NCI-H146 (cell line): ENCODE data around the gene MYO7A.
A peak's percentile ranks its signal among the peaks of the same experiment; 100 is the strongest.

Experiments used
- DNase-seq: peaks from one replicate; lab custom pipeline; 2025; lab: John Stamatoyannopoulos, UW

Gene MYO7A

DNA sequence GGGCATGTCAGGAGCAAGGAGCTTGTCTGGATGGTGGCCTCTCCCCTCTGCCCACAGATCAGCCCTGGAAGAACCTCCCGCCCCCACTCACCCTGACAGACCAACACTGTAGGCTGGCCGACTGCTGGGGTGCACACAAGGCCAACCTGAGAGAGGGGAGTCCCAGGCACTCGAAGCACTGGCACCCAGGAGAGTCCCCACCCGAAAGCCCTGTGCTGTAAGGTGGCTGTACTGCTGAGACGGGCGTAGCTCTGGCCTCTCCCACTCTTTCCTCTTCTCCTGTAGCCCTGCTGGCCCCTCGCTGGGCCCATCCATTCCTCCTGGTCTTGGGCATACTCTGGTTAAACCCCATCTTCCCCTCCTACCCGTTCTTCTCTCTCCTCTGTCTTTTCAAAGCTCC lies 39.7 kb downstream of the MYO7A start:
- no peak for DNase-seq

DNA sequence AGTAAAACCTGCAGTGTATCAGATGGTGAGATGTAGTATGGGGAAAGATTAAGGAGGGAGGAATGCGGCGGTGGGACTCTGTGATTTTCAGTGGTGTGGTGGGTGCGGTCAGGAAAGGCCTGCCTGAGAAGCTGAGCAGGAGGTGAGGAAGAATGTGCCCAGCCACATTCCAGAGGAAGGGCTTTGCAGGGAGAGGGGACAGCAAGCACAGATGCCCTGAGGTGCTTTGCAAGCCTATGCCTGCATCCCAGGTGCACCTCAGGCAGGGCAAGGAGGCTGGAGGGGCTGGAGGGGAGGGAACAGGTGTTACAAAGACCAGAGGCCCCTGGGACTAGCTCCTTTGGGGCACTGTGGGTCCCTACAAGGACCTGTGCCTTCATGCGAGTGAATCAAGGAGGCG lies 42.1 kb downstream of the MYO7A start:
- no peak for DNase-seq

DNA sequence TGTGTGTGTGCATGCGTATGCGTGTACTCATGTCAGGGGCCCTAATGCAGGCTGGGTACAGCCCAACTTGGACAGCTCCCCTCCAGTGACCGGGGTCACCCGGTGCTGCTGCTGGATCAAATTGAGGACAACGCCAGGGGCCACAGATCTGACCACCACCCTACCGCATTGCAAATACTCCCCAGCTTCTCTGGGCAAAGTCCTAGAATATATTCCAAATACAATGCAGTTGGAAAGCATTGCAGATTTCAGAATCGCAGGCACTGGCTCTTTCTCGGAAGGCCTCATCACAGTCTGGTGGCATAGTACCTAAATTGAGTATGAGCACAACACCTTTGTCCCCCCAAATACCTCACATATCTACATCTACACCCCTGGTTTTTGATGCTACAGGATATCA lies 43.2 kb downstream of the MYO7A start:
- DNase-seq, result no peak

DNA sequence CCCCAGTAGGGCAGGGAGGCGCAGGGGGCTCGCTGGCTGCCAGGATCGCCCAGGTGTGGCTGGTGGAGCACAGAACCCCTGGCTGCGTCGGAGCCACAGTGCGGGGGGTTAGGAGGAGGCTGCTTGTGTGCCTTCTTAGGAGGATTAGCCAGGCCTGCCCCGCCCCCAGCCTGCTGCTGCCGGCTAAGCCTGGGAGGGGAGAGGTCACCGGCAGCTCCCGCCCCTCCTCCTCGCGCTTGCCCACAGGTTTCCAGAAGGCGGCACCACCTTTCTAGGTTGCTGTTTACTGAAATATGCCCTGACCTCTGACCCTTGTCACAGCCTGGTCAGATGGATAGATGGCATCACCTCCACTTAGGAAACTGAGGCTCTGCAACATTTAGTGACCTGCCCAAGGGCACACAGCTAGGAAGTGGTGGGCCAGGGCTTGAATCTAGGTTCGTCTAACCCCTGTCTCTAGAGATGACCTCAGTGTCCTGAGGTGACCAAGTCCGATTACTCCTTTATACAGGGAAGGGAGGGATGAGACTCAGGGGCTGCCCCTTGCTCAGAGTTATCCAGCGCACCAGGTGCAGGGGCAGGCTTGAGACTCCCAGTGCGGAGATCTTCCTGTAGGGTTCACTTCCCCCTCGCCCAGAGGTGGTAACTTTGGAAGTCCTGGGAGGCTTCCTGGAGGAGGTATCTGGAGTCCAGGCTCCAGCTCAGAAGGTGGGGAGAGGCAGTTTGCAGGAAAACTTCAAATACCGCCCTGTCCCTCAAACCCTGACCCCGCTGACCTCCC lies 44.0 kb downstream of the MYO7A start:
- DNase-seq, result no peak

DNA sequence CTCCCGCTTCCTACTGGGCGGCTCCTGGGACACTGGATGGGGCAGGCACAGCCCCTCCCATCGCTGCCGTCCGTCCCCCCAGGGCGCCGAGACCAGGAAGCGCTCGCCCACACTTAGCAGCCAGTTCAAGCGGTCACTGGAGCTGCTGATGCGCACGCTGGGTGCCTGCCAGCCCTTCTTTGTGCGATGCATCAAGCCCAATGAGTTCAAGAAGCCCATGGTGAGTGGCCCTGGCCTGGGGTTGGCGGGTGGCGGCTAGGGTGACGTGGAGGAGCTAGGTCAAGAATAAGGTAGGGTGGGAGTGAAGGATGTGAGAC lies 44.6 kb downstream of the MYO7A start:
- DNase-seq, result no peak

DNA sequence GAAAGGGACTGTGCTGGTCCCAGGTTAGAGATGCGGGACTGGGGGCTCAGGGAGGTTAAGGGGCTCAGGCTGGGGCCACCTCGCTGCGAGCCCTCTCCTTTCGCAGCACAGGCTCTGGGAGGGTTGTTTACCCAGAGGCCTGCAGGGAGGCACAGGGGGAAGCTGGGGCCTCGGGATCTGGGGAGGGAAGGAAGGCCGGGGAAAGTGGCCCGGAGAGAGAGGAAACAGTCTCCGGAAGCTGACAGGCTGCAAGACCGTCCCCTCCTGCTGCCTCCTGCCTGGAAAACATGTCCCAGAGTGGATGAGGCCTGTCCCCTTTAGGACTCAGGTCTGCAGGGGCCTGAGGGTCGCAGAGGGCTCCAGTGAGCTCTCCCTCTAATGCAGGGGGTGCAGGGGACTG lies 45.4 kb downstream of the MYO7A start:
- DNase-seq, result no peak

DNA sequence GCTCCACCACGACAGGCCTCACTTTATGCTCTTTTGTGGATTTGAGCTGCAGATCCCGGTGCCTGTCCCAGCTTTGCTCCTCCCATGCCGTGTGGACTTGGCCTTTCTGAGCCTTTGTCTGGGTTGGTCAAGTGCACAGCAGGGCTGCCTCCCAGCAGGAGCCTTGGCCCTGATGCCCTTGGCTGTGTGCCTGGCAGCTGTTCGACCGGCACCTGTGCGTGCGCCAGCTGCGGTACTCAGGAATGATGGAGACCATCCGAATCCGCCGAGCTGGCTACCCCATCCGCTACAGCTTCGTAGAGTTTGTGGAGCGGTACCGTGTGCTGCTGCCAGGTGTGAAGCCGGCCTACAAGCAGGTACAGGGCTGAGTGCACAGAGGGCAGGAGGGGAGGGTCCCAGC lies 46.5 kb downstream of the MYO7A start:
- DNase-seq, result peak; percentile 88

DNA sequence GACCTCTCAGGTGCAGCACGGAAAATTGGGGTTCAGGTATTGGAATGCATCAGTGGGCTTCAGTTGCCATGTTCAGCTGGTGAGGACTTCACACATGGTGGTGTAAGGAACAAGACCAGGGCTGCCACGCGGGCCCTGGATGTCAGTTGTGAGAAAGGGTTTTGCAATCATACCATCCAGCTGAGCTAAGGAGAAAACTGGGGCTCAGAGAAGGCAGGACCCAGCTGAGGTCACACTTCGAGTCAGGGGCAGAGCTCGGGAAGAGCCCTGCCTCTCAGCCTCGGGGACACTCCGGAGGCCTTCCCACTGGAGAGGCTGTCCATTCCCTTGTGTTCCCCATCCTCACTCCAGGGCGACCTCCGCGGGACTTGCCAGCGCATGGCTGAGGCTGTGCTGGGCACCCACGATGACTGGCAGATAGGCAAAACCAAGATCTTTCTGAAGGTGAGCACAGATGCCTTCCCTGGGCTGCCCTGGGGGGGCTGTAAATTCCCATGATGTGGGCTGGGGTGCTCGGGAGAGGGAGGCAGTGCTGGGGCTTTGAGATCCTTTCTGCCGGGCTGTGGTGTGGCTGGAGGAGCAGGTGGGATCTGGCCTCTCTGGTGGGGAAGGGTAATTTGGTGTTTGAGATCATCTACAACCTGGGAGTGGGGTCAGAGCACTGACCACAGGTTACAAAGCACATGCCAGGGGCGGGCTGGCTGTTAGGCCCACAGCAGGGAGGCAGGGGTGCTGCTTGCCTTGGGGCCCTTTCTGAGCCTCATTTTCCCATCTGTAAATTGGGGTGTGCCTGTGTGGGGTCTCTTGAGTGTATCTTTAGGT lies 47.2 kb downstream of the MYO7A start:
- DNase-seq, result no peak

DNA sequence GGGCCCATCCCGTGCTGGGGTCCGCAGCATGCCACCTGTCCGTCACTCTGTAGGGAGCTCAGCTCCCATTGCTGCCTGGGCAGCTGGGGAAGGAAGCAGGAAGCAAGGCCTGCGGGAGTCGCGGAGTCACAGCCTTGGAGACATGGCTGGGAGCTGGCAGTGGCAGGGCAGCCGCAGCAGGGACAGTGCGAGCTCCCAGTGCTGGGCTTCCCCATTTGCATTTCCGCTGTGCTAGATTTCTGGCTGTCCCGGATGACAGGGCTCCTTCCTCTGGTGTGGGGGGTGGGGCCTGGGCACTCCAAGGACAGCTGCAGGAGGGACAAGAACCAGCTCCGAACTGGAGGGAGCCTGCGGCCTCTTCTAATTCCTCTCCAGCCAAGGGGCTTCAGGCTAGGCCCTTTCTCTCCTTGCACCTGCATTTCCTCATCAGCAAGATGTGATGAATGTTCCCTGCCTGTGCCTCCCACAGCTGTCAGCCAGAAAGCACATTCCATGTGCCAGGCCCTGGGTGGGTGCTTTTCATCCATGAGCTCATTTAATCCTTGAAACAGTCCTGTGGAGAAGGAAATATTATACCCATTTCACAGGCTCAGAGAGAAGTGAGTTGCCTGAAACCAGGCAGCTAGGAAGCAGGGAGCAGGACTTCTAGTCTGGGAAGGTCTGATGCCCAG lies 48.0 kb downstream of the MYO7A start:
- DNase-seq, result peak; percentile 13

DNA sequence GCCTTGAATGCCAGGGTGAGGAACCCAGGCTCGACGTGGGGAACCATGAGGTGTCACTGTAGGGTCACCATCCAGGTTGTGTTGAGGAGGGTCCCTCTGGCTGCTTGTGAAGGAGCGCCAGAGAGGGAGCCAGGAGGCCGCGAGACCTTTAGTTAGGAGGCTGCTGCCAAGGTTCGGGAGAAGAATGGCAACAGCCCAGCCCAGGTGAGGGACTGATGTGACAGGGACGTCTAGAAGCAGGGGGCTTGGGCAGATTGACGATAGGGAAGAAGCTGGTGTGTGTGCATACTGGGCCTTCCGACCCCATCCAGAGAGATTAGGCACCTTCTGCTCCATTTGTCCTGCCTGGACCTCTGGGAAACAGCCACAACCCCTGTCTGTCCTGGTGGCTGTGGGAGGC lies 49.0 kb downstream of the MYO7A start:
- no peak for DNase-seq

DNA sequence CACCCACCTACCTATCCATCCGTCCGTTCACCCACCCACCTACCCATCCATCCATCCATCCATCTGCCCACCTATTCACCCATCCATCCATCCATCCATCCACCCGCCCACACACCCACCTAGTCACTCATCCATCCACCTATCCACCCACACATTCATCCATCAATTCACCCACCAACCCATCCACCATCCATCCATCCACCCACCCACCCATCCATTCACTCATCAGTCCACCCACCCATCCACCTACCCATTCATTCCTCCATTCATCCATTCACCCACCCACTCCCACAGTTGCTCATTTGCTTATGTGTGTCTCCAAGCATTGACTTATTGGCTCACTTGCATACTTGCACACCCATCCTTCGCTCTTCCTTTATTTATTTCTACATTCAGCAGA lies 50.1 kb downstream of the MYO7A start:
- DNase-seq, result no peak

DNA sequence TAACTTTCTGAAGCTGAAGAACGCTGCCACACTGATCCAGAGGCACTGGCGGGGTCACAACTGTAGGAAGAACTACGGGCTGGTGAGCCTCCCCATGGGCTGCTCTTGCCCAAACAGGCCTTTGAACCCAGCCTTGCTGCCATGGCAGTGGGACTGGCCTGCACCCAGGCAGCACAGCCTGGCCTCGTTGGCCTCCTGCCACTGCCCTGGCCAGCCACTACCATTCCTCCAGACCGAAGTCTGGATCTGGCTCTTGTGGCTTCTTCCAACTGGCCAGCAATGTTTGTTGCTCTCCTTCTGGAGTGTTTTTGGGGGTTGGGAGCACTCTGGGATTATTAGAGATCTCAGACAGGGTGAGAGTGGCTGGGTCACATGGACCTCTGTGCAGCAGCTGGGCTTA lies 51.0 kb downstream of the MYO7A start:
- DNase-seq, result no peak

DNA sequence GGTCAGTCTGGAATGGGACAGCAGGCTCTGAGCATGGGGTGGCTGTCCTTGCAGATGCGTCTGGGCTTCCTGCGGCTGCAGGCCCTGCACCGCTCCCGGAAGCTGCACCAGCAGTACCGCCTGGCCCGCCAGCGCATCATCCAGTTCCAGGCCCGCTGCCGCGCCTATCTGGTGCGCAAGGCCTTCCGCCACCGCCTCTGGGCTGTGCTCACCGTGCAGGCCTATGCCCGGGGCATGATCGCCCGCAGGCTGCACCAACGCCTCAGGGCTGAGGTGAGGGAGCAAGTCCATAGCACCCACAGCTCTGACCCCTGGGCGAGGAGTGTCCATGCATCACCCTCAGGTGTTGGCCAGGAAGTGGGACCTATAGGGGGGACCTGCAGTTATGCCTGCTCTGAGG lies 51.6 kb downstream of the MYO7A start:
- DNase-seq, result no peak

DNA sequence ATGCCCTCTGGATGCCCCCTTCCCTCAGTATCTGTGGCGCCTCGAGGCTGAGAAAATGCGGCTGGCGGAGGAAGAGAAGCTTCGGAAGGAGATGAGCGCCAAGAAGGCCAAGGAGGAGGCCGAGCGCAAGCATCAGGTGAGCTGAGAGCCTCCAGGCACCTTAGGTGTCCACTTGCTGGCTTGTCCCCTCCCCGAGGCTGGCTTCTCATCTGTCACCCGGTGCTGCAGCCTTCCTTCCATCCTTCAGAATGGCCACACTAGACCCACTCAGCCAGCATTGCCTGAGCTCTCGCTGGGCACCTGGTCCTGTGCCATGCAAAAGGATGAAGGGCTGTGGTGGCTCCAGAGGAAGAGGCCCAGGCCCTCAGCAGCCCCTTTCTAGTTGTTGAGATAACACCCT lies 52.3 kb downstream of the MYO7A start:
- DNase-seq, result no peak

DNA sequence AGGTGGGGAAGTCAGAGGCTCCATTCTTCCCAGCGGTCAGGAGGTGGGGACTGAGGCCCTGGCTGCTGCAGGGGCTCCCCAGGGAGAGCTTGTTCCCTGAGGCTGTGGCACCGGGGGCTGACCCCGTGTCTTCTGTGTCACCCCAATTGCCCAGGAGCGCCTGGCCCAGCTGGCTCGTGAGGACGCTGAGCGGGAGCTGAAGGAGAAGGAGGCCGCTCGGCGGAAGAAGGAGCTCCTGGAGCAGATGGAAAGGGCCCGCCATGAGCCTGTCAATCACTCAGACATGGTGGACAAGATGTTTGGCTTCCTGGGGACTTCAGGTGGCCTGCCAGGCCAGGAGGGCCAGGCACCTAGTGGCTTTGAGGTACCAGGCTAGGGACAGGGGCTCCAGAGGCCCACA lies 53.2 kb downstream of the MYO7A start:
- DNase-seq, result no peak

DNA sequence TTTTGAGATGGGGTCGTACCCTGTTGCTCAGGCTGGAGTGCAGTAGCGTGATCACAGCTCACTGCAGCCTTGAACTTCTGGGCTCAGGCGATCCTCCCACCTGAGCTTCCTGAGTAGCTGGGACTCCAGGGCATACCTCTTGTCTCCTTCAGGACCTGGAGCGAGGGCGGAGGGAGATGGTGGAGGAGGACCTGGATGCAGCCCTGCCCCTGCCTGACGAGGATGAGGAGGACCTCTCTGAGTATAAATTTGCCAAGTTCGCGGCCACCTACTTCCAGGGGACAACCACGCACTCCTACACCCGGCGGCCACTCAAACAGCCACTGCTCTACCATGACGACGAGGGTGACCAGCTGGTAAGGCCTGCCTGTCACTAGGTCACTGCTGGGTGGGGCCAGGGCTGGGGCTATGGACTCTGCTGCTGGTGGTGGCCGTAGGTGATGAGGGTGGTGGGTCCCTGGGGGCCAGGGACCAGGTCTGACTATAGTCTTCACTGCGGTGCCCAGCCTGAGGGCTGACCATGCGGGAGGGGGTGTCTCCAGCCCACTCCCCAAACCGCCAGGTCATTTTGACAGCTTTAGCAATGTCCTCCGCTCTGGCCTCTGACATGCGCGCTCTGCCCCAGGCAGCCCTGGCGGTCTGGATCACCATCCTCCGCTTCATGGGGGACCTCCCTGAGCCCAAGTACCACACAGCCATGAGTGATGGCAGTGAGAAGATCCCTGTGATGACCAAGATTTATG lies 53.9 kb downstream of the MYO7A start:
- no peak for DNase-seq

DNA sequence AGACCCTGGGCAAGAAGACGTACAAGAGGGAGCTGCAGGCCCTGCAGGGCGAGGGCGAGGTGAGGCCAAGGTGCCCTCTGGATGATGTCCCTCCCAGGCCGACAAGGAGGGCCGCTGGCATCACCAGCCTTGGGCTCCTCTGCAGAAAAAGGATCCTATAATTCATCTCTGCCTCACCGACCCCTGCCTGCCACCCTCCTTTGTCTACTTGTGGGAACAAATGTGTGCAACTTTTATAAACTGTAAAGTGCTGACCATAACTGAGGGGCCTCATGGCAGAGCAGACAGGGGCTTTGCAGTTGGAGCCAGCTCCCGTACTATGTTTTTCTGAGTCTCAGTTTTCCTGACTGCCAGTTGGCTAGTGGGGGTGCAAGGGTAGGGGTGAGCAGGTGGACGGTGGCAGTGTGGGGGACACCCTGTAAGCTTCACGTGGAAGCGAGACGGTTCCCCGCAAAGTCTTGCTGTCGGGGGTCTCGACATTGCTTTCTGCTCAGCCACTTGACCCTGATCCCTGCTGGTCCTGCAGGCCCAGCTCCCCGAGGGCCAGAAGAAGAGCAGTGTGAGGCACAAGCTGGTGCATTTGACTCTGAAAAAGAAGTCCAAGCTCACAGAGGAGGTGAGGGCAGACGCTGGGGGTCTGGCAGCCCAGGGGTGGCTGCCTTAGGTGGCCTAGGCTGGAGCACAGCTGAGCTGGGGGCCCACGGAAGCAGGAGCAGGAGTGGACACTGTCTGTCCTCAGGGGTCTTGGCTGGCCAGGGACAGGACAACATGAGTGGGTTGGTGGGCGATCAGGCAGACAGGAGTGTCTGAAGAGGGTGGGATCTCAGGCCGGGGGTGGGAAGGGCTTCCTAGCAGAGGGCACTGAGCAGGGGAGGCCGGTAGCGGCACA lies 54.7 kb downstream of the MYO7A start:
- DNase-seq, result no peak

DNA sequence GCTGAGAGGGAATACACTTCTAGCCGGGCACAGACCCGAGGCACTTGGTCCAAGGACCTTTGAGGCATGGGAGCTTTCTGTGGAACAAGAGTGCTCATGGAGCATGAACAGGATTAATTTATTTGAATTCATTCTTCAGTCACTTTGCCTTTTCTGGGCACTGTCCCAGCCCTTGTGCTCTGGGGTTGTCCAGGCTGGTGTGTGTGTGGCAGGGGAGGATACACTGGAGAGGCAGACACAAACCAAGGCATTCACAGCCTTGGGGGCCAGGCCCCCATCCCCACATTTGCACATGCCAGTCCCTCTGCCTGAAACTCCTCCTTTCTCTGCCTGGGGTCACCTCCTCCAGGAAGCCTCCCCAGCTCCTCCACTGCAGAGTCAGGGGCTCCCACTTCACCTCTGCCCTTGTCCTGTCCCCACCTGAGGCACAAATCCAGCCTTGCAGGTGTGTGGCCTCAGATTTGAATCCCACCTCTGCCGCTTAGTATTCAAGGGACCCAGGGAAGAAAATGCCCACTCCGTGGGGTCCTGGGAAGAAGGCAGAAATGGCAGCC lies 55.5 kb downstream of the MYO7A start:
- DNase-seq, result no peak

DNA sequence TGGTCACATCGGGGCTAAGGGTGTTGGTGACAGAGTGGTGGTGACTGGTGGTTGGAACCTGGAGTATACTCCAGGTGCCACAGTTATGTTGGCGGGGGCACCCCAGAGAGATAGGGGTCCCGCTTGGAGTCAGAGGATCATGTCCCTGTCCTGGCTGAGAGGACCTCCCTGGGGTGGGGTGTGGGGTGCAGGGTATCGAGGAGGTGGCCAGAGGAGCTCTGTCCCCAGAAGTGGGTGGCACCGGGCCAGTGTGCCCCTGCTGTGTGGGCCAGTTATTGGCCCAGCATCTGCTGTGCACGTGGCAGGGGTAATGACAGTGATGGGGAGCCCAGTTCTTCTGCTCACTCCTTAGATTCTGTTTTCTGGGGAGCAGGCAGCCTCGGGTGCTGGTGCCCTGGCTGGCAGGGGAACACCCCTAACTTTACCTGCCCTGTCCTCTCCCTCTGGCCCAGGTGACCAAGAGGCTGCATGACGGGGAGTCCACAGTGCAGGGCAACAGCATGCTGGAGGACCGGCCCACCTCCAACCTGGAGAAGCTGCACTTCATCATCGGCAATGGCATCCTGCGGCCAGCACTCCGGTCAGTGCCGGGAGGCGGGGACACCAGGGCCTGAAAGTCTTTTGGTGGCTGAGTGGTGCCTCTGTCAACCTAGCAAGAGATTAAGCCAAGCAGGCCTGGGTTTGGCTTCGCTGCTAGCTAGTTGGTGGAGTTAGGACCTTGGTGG lies 56.3 kb downstream of the MYO7A start:
- DNase-seq, result no peak

DNA sequence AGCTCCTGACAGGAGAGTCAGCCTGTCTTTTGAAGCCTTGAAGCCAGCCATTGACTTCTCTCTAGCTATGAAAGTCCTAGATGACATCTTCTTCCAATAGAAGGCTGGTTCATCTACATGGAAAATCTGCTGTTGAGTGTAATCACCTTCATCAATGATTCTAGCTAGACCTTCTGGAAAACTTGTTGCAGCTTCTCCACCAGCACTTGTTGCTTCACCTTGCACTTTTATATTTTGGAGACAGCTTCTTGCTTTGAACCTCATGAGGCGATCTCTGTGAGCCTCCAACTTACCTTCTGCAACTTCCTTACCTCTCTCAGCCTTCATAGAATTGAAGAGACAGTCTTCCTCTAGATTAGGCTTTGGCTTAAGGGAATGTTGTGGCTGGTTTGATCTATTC lies 58.3 kb downstream of the MYO7A start:
- DNase-seq, result no peak
